ENCODE measurements around the gene OR51B6. TPM values are rescaled to one million over a fixed set of nuclear protein-coding genes. Genes with fewer than 3 reads are reported as not detected.
"Not testable (repeated sequence)": the region's sequence is repeated elsewhere in the genome, so short reads cannot be mapped to it uniquely, and the experiment has no call there.

Gene OR51B6
- total RNA-seq, 1 experiment from 2014 or later, result not detected

DNA sequence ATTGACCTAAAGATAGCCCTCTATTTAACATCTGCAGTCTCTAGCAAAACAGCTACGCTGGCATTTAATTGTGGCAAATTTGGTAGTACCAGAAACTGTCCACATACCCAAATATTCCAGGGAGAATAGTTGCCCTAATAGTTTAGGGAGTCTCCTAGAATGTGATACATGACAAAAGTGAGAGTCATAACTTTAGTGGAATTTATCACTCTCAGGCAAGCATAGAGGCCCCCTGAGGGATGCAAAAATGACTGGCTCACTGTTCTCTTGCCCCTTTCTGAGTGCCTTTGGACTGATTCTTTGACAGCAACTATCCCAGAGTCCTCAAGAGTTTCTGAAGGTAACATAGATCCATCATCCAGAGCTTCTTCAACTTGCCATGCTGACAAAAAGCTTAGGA, 47.3 kb upstream of the OR51B6 start:
- no peaks in the 10 kb centered on the region for H3K36me3 ChIP-seq (ENCODE audit: insufficient read depth, low read length, poor library complexity, severe bottlenecking)
- no peak for DNase-seq (ENCODE audit: low spot score)
- H3K4me1 ChIP-seq (ENCODE audit: insufficient read depth, low read length, poor library complexity, severe bottlenecking), result no peaks in the 10 kb centered on the region
- ChIA-PET CTCF (no interaction called here), POLR2A (ENCODE audit: low non-redundant PET) (no interaction called here)
- no peak overlapping the region for H3K27ac ChIP-seq (ENCODE audit: low read depth, low read length, poor library complexity, severe bottlenecking)
- BruUV-seq (replicated peaks), result no TSS peak
- H3K9me3 ChIP-seq (ENCODE audit: low read depth, low read length, poor library complexity, severe bottlenecking), result no peaks in the 10 kb centered on the region
- H3K27me3 ChIP-seq (replicated peaks; ENCODE audit: insufficient read depth, low read depth, low read length, poor library complexity), result no peaks in the 10 kb centered on the region
- H3K4me3 ChIP-seq (ENCODE audit: low read depth, low read length, poor library complexity, severe bottlenecking), result no peak overlapping the region
- TF ChIP-seq EZH2 (IDR thresholded peaks at IDR 0.05; ENCODE audit: borderline replicate concordance, low read depth, low read length, poor library complexity, severe bottlenecking), result no peak
- TF ChIP-seq, protein P1, sequence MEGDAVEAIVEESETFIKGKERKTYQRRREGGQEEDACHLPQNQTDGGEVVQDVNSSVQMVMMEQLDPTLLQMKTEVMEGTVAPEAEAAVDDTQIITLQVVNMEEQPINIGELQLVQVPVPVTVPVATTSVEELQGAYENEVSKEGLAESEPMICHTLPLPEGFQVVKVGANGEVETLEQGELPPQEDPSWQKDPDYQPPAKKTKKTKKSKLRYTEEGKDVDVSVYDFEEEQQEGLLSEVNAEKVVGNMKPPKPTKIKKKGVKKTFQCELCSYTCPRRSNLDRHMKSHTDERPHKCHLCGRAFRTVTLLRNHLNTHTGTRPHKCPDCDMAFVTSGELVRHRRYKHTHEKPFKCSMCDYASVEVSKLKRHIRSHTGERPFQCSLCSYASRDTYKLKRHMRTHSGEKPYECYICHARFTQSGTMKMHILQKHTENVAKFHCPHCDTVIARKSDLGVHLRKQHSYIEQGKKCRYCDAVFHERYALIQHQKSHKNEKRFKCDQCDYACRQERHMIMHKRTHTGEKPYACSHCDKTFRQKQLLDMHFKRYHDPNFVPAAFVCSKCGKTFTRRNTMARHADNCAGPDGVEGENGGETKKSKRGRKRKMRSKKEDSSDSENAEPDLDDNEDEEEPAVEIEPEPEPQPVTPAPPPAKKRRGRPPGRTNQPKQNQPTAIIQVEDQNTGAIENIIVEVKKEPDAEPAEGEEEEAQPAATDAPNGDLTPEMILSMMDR (conservative IDR thresholded peaks at IDR 0.05; ENCODE audit: low read depth, low read length), result no peak
- intact Hi-C loops (cut with micrococcal nuclease; ENCODE audit: unreplicated experiment), result no loop called here

DNA sequence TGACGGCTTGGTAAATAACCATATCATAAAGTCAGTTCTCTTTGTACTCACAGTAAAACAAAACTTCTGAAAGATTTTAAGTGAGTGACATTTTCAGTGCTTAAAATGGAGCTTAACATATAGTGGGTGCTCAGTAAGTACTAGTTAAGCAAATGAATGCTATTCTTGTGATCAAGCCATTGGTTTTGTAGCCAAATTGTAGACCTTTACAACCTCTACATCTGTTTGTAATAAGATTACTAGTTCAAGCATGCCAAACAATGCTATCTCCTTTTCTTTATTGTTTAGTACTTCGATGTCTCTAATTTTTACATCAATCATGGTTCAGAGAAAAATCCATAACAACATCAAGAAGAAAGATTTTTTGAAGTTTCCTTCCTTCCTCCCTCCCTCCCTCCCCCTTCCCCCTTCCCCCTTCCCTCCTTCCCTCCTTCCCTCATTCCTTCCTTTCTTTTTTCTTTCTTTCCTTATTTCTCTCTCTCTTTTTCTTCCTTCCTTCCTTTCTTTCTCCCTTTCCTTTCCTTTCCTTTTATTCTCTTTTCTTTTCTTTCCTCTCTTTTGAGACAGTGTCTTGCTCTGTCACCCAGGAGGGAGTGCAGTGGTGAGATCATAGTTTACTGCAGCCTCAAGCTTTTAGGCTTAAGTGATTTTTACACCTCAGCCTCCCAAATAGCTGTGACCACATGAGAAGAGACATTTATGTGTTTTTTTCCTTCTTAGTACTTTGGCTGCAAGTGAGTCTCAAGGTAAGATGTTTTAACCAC, 43.9 kb upstream of the OR51B6 start:
- no peaks in the 10 kb centered on the region for H3K36me3 ChIP-seq (ENCODE audit: insufficient read depth, low read length, poor library complexity, severe bottlenecking)
- no peaks in the 10 kb centered on the region for H3K4me1 ChIP-seq (ENCODE audit: insufficient read depth, low read length, poor library complexity, severe bottlenecking)
- no TSS peak for BruUV-seq (replicated peaks)
- TF ChIP-seq EZH2 (IDR thresholded peaks at IDR 0.05; ENCODE audit: borderline replicate concordance, low read depth, low read length, poor library complexity, severe bottlenecking), result no peak
- TF ChIP-seq, protein P1 (conservative IDR thresholded peaks at IDR 0.05; ENCODE audit: low read depth, low read length), result no peak
- intact Hi-C loops (cut with micrococcal nuclease; ENCODE audit: unreplicated experiment), result no loop called here
- no peaks in the 10 kb centered on the region for H3K27me3 ChIP-seq (replicated peaks; ENCODE audit: insufficient read depth, low read depth, low read length, poor library complexity)
- H3K27ac ChIP-seq (ENCODE audit: low read depth, low read length, poor library complexity, severe bottlenecking), result no peak overlapping the region
- H3K4me3 ChIP-seq (ENCODE audit: low read depth, low read length, poor library complexity, severe bottlenecking), result no peak overlapping the region
- no peaks in the 10 kb centered on the region for H3K9me3 ChIP-seq (ENCODE audit: low read depth, low read length, poor library complexity, severe bottlenecking)
- ChIA-PET POLR2A (ENCODE audit: low non-redundant PET) (no interaction called here), CTCF (no interaction called here)
- no peak for DNase-seq (ENCODE audit: low spot score)

DNA sequence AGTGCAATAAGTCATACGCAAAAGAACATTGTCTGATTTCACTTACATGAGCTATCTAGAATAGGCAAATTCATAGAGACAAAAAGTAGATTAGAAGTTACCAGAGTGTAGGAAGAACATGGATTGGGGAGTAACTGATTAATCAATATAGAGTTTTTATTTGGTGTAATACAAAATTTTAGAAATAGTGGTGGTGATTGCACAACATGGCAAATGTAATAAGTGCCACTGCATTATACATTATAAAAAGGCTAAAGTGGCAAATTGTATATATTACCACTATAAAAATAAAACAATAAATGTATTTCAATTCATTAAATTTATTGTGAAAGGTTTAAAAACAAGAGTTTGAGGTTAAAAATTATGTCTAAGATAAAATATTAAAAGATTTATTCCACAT, 40.9 kb upstream of the OR51B6 start:
- no peaks in the 10 kb centered on the region for H3K36me3 ChIP-seq (ENCODE audit: insufficient read depth, low read length, poor library complexity, severe bottlenecking)
- H3K4me1 ChIP-seq (ENCODE audit: insufficient read depth, low read length, poor library complexity, severe bottlenecking), result no peaks in the 10 kb centered on the region
- intact Hi-C loops (cut with micrococcal nuclease; ENCODE audit: unreplicated experiment), result no loop called here
- DNase-seq (ENCODE audit: low spot score), result no peak
- H3K9me3 ChIP-seq (ENCODE audit: low read depth, low read length, poor library complexity, severe bottlenecking), result no peaks in the 10 kb centered on the region
- CTCF ChIA-PET, result no interaction called here
- TF ChIP-seq EZH2 (IDR thresholded peaks at IDR 0.05; ENCODE audit: borderline replicate concordance, low read depth, low read length, poor library complexity, severe bottlenecking), result no peak
- TF ChIP-seq, protein P1 (conservative IDR thresholded peaks at IDR 0.05; ENCODE audit: low read depth, low read length), result no peak
- BruUV-seq (replicated peaks), result no TSS peak
- H3K27me3 ChIP-seq (replicated peaks; ENCODE audit: insufficient read depth, low read depth, low read length, poor library complexity), result no peaks in the 10 kb centered on the region
- POLR2A ChIA-PET (ENCODE audit: low non-redundant PET), result no interaction called here
- no peak overlapping the region for H3K27ac ChIP-seq (ENCODE audit: low read depth, low read length, poor library complexity, severe bottlenecking)
- H3K4me3 ChIP-seq (ENCODE audit: low read depth, low read length, poor library complexity, severe bottlenecking), result no peak overlapping the region

DNA sequence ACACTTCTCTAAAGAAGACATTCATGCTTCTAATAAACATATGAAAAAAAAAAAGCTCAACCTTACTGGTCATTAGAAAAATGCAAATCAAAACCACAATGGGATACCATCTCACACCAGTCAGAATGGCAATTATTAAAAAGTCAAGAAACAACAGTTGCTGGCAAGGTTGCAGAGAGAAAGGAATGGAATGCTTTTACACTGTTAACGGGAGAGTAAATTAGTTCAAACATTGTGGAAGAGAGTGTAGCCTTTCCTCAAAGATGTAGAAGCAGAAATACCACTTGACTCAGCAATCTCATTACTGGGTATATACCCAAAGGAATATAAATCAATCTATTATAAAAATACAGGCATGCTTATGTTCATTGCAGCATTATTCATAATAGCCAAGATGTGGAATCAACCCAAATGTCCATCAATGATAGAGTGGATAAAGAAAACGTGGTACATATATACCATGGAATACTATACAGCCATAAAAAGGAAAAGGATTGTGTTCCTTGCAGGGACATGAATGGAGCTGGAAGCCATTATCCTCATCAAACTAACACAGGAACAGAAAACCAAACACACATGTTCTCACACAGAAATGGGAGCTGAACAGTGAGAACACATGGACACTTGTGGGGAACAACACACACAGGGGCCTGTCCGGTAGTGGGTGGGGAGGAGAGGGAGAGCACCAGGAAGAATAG, 37.8 kb upstream of the OR51B6 start:
- CTCF ChIA-PET; H3K4me3 ChIP-seq (ENCODE audit: low read depth, low read length, poor library complexity, severe bottlenecking); DNase-seq (ENCODE audit: low spot score); H3K36me3 ChIP-seq (ENCODE audit: insufficient read depth, low read length, poor library complexity, severe bottlenecking); H3K4me1 ChIP-seq (ENCODE audit: insufficient read depth, low read length, poor library complexity, severe bottlenecking); H3K9me3 ChIP-seq (ENCODE audit: low read depth, low read length, poor library complexity, severe bottlenecking); H3K27me3 ChIP-seq (replicated peaks; ENCODE audit: insufficient read depth, low read depth, low read length, poor library complexity); BruUV-seq (replicated peaks); POLR2A ChIA-PET (ENCODE audit: low non-redundant PET); intact Hi-C loops (cut with micrococcal nuclease; ENCODE audit: unreplicated experiment); H3K27ac ChIP-seq (ENCODE audit: low read depth, low read length, poor library complexity, severe bottlenecking): not testable (repeated sequence)

Measured in A673 (cell line).